Esophagus squamous epithelium (tissue), 5 donors: Measurements from ENCODE around the gene CTSE. TPM values are rescaled to one million over a fixed set of nuclear protein-coding genes. Genes with fewer than 3 reads are reported as not detected.

ENCODE experiments used
- DNase-seq: peaks from one replicate; lab custom pipeline; 2025; lab: John Stamatoyannopoulos, UW
- H3K27ac ChIP-seq, 4 donors: fragments of 200-600 bp; sonication (generic); one replicate each; pipeline ENCODE4 v1.5.1; 2016 to 2019; ENCODE audit warnings: mild to moderate bottlenecking in 1 of 4
- H3K27me3 ChIP-seq, 4 donors: fragments of 200-600 bp; sonication (generic); 1 replicate in 3 of 4; 2 replicates in 1 of 4; pipeline versions ENCODE4 v1.5.1 to v1.6.0; 2017 to 2021; ENCODE audit warnings: antibody characterized with exemption in 1 of 4
- H3K36me3 ChIP-seq, 3 donors: fragments of 200-600 bp; sonication (generic); one replicate each; pipeline ENCODE4 v1.5.1; 2016 to 2019
- H3K4me1 ChIP-seq, 3 donors: fragments of 200-600 bp; sonication (generic); one replicate each; pipeline ENCODE4 v1.5.1; 2017 to 2019
- H3K4me3 ChIP-seq, 4 donors: fragments of 200-600 bp; sonication (generic); 1 replicate in 3 of 4; 2 replicates in 1 of 4; pipeline ENCODE4 v1.5.1; 2016 to 2019; ENCODE audit warnings: mild to moderate bottlenecking in 2 of 4, moderate library complexity in 1 of 4
- H3K9me3 ChIP-seq, 3 donors: fragments of 200-600 bp; sonication (generic); one replicate each; pipeline ENCODE4 v1.5.1; 2016 to 2019
- POLR2A ChIP-seq, 4 donors: fragments of 450-650 bp; IDR thresholded peaks; one replicate each; pipeline ENCODE4 v1.6.1; 2017; ENCODE audit warnings: antibody characterized with exemption in 4 of 4, mild to moderate bottlenecking in 4 of 4, moderate library complexity in 3 of 4
- WGBS, 2 donors: methylation state at CpG; one replicate each; pipeline ENCODE4 v1.1.5; 2018; 5-methylcytosine and 5-hydroxymethylcytosine counted together
- intact Hi-C: fragments of 100-400 bp; cut with DNase I; formaldehyde crosslinking; loops from one replicate; pipeline ENCODE4 v1.15.0; 2022
- total RNA-seq, 4 donors: library from RNA; depleted of rRNA; stranded (reverse); fragments of >200 nt; gene quantifications; one replicate each; pipeline ENCODE4 v1.1.0, GENCODE V29; 2016
- TF ChIP-seq, protein P1 (sequence below), 6 experiments: fragments of 450-650 bp in 4 of 6; fragments of 200-600 bp in 2 of 6; sonication (generic) in 2 of 6; IDR thresholded peaks; one replicate each; pipeline ENCODE4 v1.5.1; 2016 to 2019; ENCODE audit warnings: antibody characterized with exemption in 6 of 6, mild to moderate bottlenecking in 4 of 6, moderate library complexity in 4 of 6
- donor health status: DM: yes; HTN: yes; CAD: no.

CTSE gene
- total RNA-seq, 4 donors from 2014 or later: 0.32 to 0.48 (median 0.38) TPM; not detected in 1

DNA sequence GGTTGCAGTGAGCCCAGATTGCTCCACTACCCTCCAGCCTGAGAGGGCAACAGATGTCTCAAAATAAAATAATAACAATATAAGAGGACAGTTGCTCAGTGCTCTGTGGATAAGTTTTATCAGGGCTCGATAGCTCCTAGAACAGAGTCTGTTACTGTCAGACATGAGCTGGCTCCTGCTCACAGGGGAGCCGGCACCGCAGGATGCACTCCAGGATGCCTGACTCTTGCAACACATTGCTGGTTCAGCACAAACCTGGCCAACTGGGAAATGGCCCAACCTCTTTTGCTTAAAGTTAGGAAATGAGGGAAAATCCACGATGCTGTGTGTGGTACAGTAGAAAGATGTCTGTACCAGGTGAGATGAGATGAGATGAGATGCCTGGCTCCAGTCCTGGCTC, 5.8 kb upstream of the CTSE start:
- no peak overlapping the region for H3K4me3 ChIP-seq

DNA sequence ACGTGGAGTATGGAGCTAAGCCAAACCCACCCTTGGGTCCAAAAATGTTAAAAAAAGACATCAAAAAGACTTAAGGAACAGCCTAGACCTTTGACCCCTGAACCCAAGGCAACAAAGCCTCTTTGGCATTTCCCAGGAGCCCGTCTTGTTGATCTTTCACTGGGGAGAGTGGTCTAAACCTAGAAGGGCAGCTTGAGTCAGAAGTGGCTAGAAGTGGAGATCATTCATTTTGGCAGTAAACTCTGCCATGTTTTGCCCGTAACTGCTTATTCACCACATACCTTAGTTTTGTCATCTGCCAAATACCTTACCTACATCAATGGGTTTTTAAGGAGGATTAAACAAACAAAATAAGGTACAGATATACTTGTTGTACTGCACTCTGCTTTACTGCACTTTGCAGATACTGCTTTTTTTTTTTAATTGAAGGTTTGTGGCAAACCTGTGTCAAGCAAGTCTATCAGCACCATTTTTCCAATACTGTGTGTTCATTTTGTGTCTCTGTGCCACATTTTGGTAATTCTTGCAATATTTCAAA, 1.7 kb upstream of the CTSE start:
- Histone ChIP-seq H3K9me3 (no peaks in the 10 kb centered on the region), H3K4me1 (peaks cover 0 to 60% (median 13%) of the 10 kb centered on the region in 3 donors), H3K27me3 (no peaks in the 10 kb centered on the region), H3K4me3 (no peak overlapping the region), H3K36me3 (no peaks in the 10 kb centered on the region), H3K27ac (peak overlapping the region in 1 of 4 donors; percentile 29)
- intact Hi-C loops: loop anchor here (10.0 kb wide), 1 partner anchor 79 kb away; no protein-coding TSS in a partner anchor
- TF ChIP-seq, protein P1, sequence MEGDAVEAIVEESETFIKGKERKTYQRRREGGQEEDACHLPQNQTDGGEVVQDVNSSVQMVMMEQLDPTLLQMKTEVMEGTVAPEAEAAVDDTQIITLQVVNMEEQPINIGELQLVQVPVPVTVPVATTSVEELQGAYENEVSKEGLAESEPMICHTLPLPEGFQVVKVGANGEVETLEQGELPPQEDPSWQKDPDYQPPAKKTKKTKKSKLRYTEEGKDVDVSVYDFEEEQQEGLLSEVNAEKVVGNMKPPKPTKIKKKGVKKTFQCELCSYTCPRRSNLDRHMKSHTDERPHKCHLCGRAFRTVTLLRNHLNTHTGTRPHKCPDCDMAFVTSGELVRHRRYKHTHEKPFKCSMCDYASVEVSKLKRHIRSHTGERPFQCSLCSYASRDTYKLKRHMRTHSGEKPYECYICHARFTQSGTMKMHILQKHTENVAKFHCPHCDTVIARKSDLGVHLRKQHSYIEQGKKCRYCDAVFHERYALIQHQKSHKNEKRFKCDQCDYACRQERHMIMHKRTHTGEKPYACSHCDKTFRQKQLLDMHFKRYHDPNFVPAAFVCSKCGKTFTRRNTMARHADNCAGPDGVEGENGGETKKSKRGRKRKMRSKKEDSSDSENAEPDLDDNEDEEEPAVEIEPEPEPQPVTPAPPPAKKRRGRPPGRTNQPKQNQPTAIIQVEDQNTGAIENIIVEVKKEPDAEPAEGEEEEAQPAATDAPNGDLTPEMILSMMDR (IDR thresholded peaks at IDR 0.05): no peak
- no peak for TF ChIP-seq POLR2A (IDR thresholded peaks at IDR 0.05)
- WGBS, 2 donors: 34 to 35% methylated on average over 3 of the region's 3 CpGs
- DNase-seq: no peak

More for the DNA sequence above, 5.8 kb upstream of the CTSE start:
- 34 to 39% methylated on average over 4 of the region's 4 CpGs for WGBS, 2 donors
- H3K27ac ChIP-seq: no peak overlapping the region
- H3K36me3 ChIP-seq: no peaks in the 10 kb centered on the region
- no peaks in the 10 kb centered on the region for H3K9me3 ChIP-seq
- no peak for DNase-seq
- intact Hi-C loops: loop anchor here (10.0 kb wide), 1 partner anchor 75 kb away; no protein-coding TSS in a partner anchor
- peaks cover 0 to 53% (median 9%) of the 10 kb centered on the region in 3 donors for H3K4me1 ChIP-seq
- no peaks in the 10 kb centered on the region for H3K27me3 ChIP-seq
- TF ChIP-seq POLR2A (IDR thresholded peaks at IDR 0.05): no peak
- TF ChIP-seq, protein P1 (IDR thresholded peaks at IDR 0.05): no peak

DNA sequence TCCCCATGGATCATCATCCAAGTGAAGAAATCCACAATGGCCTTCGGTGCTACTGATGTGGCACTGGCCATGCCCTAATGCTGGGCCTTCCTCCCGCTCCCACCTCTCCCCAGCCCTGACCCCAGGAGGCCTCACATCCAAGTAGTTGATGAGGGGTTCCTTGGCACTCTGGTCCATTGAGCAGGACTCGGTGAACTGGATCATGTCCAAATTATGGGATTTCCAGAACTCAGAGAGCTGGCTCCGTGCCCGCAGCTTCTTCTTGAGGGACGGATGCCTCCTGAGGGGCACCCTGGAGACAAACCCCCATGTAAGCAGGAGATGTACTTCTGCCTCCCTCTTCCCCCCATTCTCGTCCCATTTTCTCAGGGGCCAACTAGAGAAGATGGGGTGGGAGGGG, 929 bp downstream of the CTSE start:
- intact Hi-C loops: loop anchor here (10.0 kb wide), 1 partner anchor 82 kb away; no protein-coding TSS in a partner anchor
- no peaks in the 10 kb centered on the region for H3K27me3 ChIP-seq
- H3K9me3 ChIP-seq: no peaks in the 10 kb centered on the region
- no peak overlapping the region for H3K4me3 ChIP-seq
- H3K36me3 ChIP-seq: no peaks in the 10 kb centered on the region
- DNase-seq: no peak
- peaks cover 0 to 46% (median 8%) of the 10 kb centered on the region in 3 donors for H3K4me1 ChIP-seq
- 77 to 87% methylated on average over 4 to 6 of the region's 7 CpGs for WGBS, 2 donors
- no peak overlapping the region for H3K27ac ChIP-seq
- TF ChIP-seq, protein P1 (IDR thresholded peaks at IDR 0.05): no peak
- TF ChIP-seq POLR2A (IDR thresholded peaks at IDR 0.05): no peak

DNA sequence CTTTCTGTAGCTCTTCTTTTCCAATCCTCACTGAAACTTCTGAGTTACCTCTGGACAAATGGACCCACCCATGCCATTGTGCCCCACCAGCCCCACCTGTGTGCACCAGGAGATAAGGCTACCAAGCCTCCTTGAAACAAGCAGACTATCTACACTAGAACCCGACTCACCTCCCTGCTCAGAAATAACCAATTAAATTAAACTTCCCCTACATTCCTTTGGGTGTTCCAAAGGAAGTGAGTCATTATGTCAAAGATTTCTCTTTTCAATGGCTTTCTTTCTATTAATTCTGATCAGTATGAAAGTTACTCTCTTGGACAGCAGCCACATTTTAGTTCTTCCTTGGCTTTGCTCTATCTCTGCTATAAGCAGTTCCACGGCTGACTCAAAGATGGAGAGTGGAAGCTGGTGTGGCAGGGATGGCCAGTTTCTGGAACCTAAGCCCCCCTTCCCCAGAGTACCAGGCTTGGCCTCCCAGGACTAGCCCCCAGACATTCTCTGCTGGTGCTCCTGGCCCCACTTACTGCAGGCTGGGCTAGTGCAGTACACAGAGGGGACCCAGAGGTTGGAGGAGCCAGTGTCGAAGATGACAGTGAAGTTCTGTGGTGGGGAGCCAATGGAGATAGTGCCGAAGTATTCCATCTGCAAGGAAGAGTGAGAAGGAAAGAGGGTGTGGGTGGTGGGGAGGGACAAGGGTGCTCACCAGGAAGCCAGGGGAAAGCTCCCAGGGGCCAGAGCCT, 1.9 kb downstream of the CTSE start:
- TF ChIP-seq, protein P1 (IDR thresholded peaks at IDR 0.05): no peak
- no peak for TF ChIP-seq POLR2A (IDR thresholded peaks at IDR 0.05)
- intact Hi-C loops: loop anchor here (10.0 kb wide), 1 partner anchor 83 kb away; no protein-coding TSS in a partner anchor
- Histone ChIP-seq H3K27ac (no peak overlapping the region), H3K36me3 (no peaks in the 10 kb centered on the region), H3K4me3 (no peak overlapping the region), H3K9me3 (no peaks in the 10 kb centered on the region), H3K4me1 (peaks cover 0 to 46% (median 8%) of the 10 kb centered on the region in 3 donors), H3K27me3 (no peaks in the 10 kb centered on the region)
- no peak for DNase-seq
- WGBS, 2 donors: 42 to 50% methylated on average over 2 to 4 of the region's 4 CpGs
